ENCODE results near the gene SAMD4A. TPM values are rescaled to one million over a fixed set of nuclear protein-coding genes. Genes with fewer than 3 reads are reported as not detected.
A peak's percentile ranks its signal among the peaks of the same experiment; 100 is the strongest.

Gene SAMD4A
- total RNA-seq, 4 donors from 2014 or later: 2.9 to 19.5 (median 3.9) TPM

DNA sequence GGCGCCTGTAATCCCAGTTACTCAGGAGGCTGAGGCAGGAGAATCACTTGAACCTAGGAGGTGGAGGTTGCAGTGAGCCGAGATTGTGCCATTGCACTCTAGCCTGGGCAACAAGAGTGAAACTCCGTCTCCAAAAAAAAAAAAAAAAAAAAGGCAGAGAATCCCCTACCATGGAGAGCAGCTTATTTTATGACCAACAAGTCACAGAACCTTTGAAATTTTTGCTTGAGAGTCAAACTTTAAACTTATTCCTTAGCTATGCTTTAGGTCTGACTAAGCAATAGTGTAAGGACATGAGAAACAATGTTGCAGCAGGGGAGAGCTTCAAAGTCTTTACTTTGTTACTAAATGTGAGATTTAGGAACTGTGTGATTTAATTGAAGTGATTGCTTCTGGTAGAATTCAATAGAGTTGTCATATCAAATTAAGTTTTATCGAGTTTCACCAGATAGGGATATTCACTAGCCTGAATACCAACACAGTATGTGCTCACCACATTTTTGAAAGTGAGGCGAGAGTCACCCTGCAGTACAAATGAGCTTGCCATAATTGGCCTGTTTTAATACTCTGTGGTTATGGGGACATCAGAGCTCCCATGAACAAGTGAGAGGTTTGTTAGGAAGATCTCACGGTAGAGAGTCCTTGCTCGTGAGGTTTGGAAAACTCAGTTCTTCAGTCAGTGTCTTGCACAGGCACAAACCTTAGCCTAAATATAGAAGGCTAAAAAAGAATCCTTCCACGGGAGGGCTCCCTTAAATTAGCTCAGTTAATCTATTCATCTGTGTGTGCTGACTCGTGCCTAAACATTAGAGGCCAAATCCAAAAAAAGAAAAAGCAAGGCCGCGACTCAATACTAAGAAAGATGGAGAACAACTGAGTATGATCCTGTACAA, 108.6 kb downstream of the SAMD4A start:
- 69 to 78% methylated on average over 9 of the region's 11 CpGs for WGBS, 2 donors
- TF ChIP-seq CTCF (IDR thresholded peaks at IDR 0.05) (no peak), POLR2A (IDR thresholded peaks at IDR 0.05) (no peak)
- Histone ChIP-seq H3K27ac (peak overlapping the region; percentile 1 to 85 (median 78)), H3K36me3 (no peaks in the 10 kb centered on the region), H3K27me3 (peaks cover 0 to 44% (median 0%) of the 10 kb centered on the region in 4 donors), H3K4me3 (no peak overlapping the region), H3K4me1 (peaks cover 0 to 63% (median 12%) of the 10 kb centered on the region in 3 donors), H3K9me3 (no peaks in the 10 kb centered on the region)
- intact Hi-C loops (cut with DNase I): no loop called here
- DNase-seq: no peak

GRCh38 chr14:54676812-54677708, 110.1 kb downstream of the SAMD4A start:
- Histone ChIP-seq H3K27ac (peak overlapping the region; percentile 44 to 85 (median 78)), H3K9me3 (no peaks in the 10 kb centered on the region), H3K4me3 (no peak overlapping the region), H3K4me1 (peaks cover 0 to 50% (median 12%) of the 10 kb centered on the region in 3 donors), H3K36me3 (no peaks in the 10 kb centered on the region), H3K27me3 (peaks cover 0 to 36% (median 0%) of the 10 kb centered on the region in 4 donors)
- 31 to 41% methylated on average over 11 of the region's 11 CpGs for WGBS, 2 donors
- no peak for DNase-seq
- TF ChIP-seq POLR2A (IDR thresholded peaks at IDR 0.05) (no peak), CTCF (IDR thresholded peaks at IDR 0.05) (no peak)
- intact Hi-C loops (cut with DNase I): no loop called here

GRCh38 chr14:54680651-54681050, 113.7 kb downstream of the SAMD4A start:
- no peak overlapping the region for H3K4me3 ChIP-seq
- H3K27ac ChIP-seq: peak overlapping the region in 1 of 4 donors; percentile 17
- H3K9me3 ChIP-seq: no peaks in the 10 kb centered on the region
- TF ChIP-seq POLR2A (IDR thresholded peaks at IDR 0.05) (no peak), CTCF (IDR thresholded peaks at IDR 0.05) (no peak)
- intact Hi-C loops (cut with DNase I): no loop called here
- H3K27me3 ChIP-seq: peaks cover 0 to 18% (median 0%) of the 10 kb centered on the region in 4 donors
- DNase-seq: no peak
- H3K4me1 ChIP-seq: peaks cover 7 to 48% (median 23%) of the 10 kb centered on the region in 3 donors
- H3K36me3 ChIP-seq: no peaks in the 10 kb centered on the region
- WGBS, 2 donors: 62 to 85% methylated on average over 6 of the region's 6 CpGs

- Histone ChIP-seq H3K4me3 (no peak overlapping the region), H3K27me3 (peaks cover 0 to 12% (median 0%) of the 10 kb centered on the region in 4 donors), H3K27ac (peak overlapping the region in 1 of 4 donors; percentile 91), H3K36me3 (no peaks in the 10 kb centered on the region), H3K9me3 (no peaks in the 10 kb centered on the region), H3K4me1 (peaks cover 7 to 44% (median 28%) of the 10 kb centered on the region in 3 donors)
- WGBS, 2 donors: 80 to 85% methylated on average over 4 of the region's 4 CpGs
- intact Hi-C loops (cut with DNase I): no loop called here
- TF ChIP-seq CTCF (IDR thresholded peaks at IDR 0.05) (no peak), POLR2A (IDR thresholded peaks at IDR 0.05) (no peak)
- DNase-seq: no peak
Observed at GRCh38 chr14:54681811-54682261, 114.9 kb downstream of the SAMD4A start.

Data from esophagus squamous epithelium (tissue), 5 donors.